K562 (cell line): Measurements from ENCODE around the gene CDK5R1. TPM values are rescaled to one million over a fixed set of nuclear protein-coding genes. Genes with fewer than 3 reads are reported as not detected.

ENCODE experiments used
- ATAC-seq: fragments of 200-7000 bp; cut with Tn5 transposase; 3 replicates; pipeline ENCODE4 v1.9.1; 2020; ENCODE audit warnings: moderate library complexity
- BruUV-seq: library from RNA; stranded (reverse); fragments of 400-500 nt; replicated peaks from 2 replicates; lab custom pipeline; 2021; lab: Mats Ljungman, UMichigan
- CTCF ChIA-PET: fragments of 300-600 bp; formaldehyde crosslinking; extraction: SDS; loops from one replicate; lab custom pipeline; 2021; ENCODE audit warnings: low intra/inter-chr PET ratio; lab: Yijun Ruan, JAX
- POLR2A ChIA-PET: fragments of 300-600, 350-650 bp; sonication (Branson Sonifier 250); formaldehyde crosslinking; extraction: SDS; loops from one replicate; lab custom pipeline; 2021; ENCODE audit warnings: antibody characterized with exemption, inconsistent platforms; lab: Yijun Ruan, JAX
- DNase-seq, 4 experiments: peaks; one replicate each; pipeline versions ENCODE4 v3.0.0 to v3.0.0-alpha.2; 2011 to 2018; ENCODE audit warnings: low spot score in 3 of 4, mixed read lengths in 3 of 4; ENCODE audit errors: extremely low read depth in 1 of 4
- FAIRE-seq: peaks from 2 replicates; lab custom pipeline; 2011; peaks lifted over from hg19 to GRCh38; lab: Jason Lieb, UNC
- H2AFZ ChIP-seq: 2 replicates; pipeline ENCODE4 v1.6.0; 2011; ENCODE audit warnings: low read depth, low read length, control low read depth, inconsistent platforms
- H3K27ac ChIP-seq: fragments of 200-600 bp; 3 replicates; pipeline ENCODE4 v1.8.0; 2011; ENCODE audit warnings: low read depth, mild to moderate bottlenecking, control low read depth, inconsistent platforms, low read length, moderate library complexity, mixed read lengths; ENCODE audit errors: extremely low read depth
- H3K27me3 ChIP-seq, 2 experiments: fragments of 300-600 bp in 1 of 2; 2 replicates in 1 of 2; 3 replicates in 1 of 2; pipeline versions ENCODE4 v1.6.0 to v1.8.0; 2011; ENCODE audit warnings: inconsistent platforms in 2 of 2, low read length in 2 of 2, mild to moderate bottlenecking in 1 of 2, mixed read lengths in 1 of 2, moderate library complexity in 1 of 2; ENCODE audit not compliant: control insufficient read depth in 2 of 2, insufficient read depth in 2 of 2
- H3K36me3 ChIP-seq: fragments of 300-600 bp; 3 replicates; pipeline ENCODE4 v1.8.0; 2011; ENCODE audit warnings: mild to moderate bottlenecking, low read length, inconsistent platforms; ENCODE audit not compliant: control insufficient read depth, insufficient read depth
- H3K4me1 ChIP-seq, 2 experiments: fragments of 200-600 bp in 1 of 2; replicated peaks in 1 of 2; 2 replicates in 1 of 2; 3 replicates in 1 of 2; pipeline versions ENCODE4 v1.5.1 to v1.8.0; 2011; ENCODE audit warnings: inconsistent platforms in 2 of 2, low read length in 2 of 2, mild to moderate bottlenecking in 1 of 2, mixed read lengths in 1 of 2, moderate library complexity in 1 of 2; ENCODE audit not compliant: control insufficient read depth in 2 of 2, insufficient read depth in 2 of 2
- H3K4me2 ChIP-seq: 2 replicates; pipeline ENCODE4 v1.6.1; 2011; ENCODE audit warnings: low read length, control low read depth, inconsistent platforms, mixed read lengths; ENCODE audit not compliant: insufficient read depth
- H3K4me3 ChIP-seq: fragments of 200-600 bp; sonication (generic), shearing (Covaris generic); 2 replicates; pipeline ENCODE4 v1.5.1; 2016; ENCODE audit warnings: control low read depth, inconsistent platforms
- H3K79me2 ChIP-seq: fragments of 200-600 bp; 3 replicates; pipeline ENCODE4 v1.8.0; 2011; ENCODE audit warnings: low read length, inconsistent platforms; ENCODE audit not compliant: control insufficient read depth, insufficient read depth
- H3K9ac ChIP-seq, 2 experiments: 2 replicates each; pipeline versions ENCODE4 v1.6.0 to v1.6.1; 2011; ENCODE audit warnings: low read depth in 2 of 2, low read length in 2 of 2, control low read depth in 1 of 2, inconsistent platforms in 1 of 2, mild to moderate bottlenecking in 1 of 2, mixed read lengths in 1 of 2; ENCODE audit not compliant: insufficient read depth in 1 of 2
- H3K9me1 ChIP-seq: one replicate; pipeline ENCODE4 v1.6.0; 2011; ENCODE audit warnings: inconsistent platforms, mild to moderate bottlenecking, low read length, moderate library complexity; ENCODE audit not compliant: control insufficient read depth, insufficient read depth
- H3K9me3 ChIP-seq: replicated peaks from 2 replicates; pipeline ENCODE4 v1.5.1; 2011; ENCODE audit warnings: low read depth, low read length, inconsistent platforms; ENCODE audit not compliant: control insufficient read depth, insufficient read depth
- H4K20me1 ChIP-seq: replicated peaks from 2 replicates; pipeline ENCODE4 v1.6.1; 2011; ENCODE audit warnings: low read length, inconsistent platforms, mixed read lengths; ENCODE audit not compliant: control insufficient read depth, insufficient read depth
- ARNT ChIP-seq, 2 experiments: fragments of 450-650 bp; IDR thresholded peaks; 2 replicates each; pipeline ENCODE4 v1.6.1; 2016; ENCODE audit warnings: mild to moderate bottlenecking in 1 of 2
- ASH1L ChIP-seq: fragments of 450-650 bp; IDR thresholded peaks from 2 replicates; pipeline ENCODE4 v1.6.1; 2018; ENCODE audit warnings: borderline replicate concordance, mild to moderate bottlenecking, low read depth; ENCODE audit not compliant: partially characterized antibody
- CHCHD3 ChIP-seq: fragments of 250-450 bp; sonication (Bioruptor Pico); IDR thresholded peaks from 2 replicates; pipeline ENCODE4 v2.1.2; 2022; ENCODE audit warnings: mild to moderate bottlenecking
- CREBBP ChIP-seq: IDR thresholded peaks from one replicate; pipeline ENCODE4 v1.6.1; 2012; ENCODE audit warnings: low read depth, mild to moderate bottlenecking, control low read depth, inconsistent platforms, low read length
- CTCF ChIP-seq, 3 experiments: IDR thresholded peaks in 2 of 3; conservative IDR thresholded peaks in 1 of 3; 2 replicates each; pipeline ENCODE4 v1.5.1; 2011 to 2012; ENCODE audit warnings: low read length in 3 of 3, mild to moderate bottlenecking in 3 of 3, control low read depth in 2 of 3, improper control_type of control experiment in 1 of 3, inconsistent platforms in 1 of 3, low read depth in 1 of 3, mixed read lengths in 1 of 3, moderate library complexity in 1 of 3; ENCODE audit not compliant: insufficient read depth in 2 of 3
- ELK3 ChIP-seq: fragments of 450-650 bp; formaldehyde crosslinking; IDR thresholded peaks from 2 replicates; pipeline ENCODE4 v1.4.0; 2020; ENCODE audit warnings: mild to moderate bottlenecking
- FUS ChIP-seq: fragments of 200-400 bp; formaldehyde crosslinking; optimal IDR thresholded peaks from 2 replicates; pipeline ENCODE3; 2017; ENCODE audit warnings: low read depth, low read length
- HNRNPUL1 ChIP-seq: fragments of 200-400 bp; formaldehyde crosslinking; IDR thresholded peaks from 2 replicates; pipeline ENCODE4 v1.6.1; 2017; ENCODE audit warnings: low read length
- MBD1 ChIP-seq: fragments of 250-450 bp; sonication (Bioruptor Pico); IDR thresholded peaks from 2 replicates; pipeline ENCODE4 v1.8.0; 2022; ENCODE audit warnings: inconsistent platforms
- MCM3 ChIP-seq: fragments of 450-650 bp; IDR thresholded peaks from 2 replicates; pipeline ENCODE4 v1.6.1; 2016
- MEF2A ChIP-seq: IDR thresholded peaks from 2 replicates; pipeline ENCODE4 v1.6.1; 2011; ENCODE audit warnings: low read depth, mild to moderate bottlenecking, low read length, moderate library complexity; ENCODE audit not compliant: control insufficient read depth
- NR2C1 ChIP-seq, 2 experiments: fragments of 450-650 bp; IDR thresholded peaks; 2 replicates each; pipeline ENCODE4 v1.6.1; 2017; ENCODE audit warnings: mild to moderate bottlenecking in 2 of 2, antibody characterized with exemption in 1 of 2, inconsistent platforms in 1 of 2, missing compliant biosample characterization in 1 of 2, missing genetic modification characterization in 1 of 2
- PATZ1 ChIP-seq: fragments of 250-450 bp; sonication (Bioruptor Pico); IDR thresholded peaks from 2 replicates; pipeline ENCODE4 v1.5.0; 2020; ENCODE audit warnings: mild to moderate bottlenecking, borderline replicate concordance
- SETDB1 ChIP-seq: IDR thresholded peaks from one replicate; pipeline ENCODE4 v1.6.1; 2012; ENCODE audit warnings: low read length, control low read depth, inconsistent platforms
- STAT5A ChIP-seq: IDR thresholded peaks from 2 replicates; pipeline ENCODE4 v1.6.1; 2012; ENCODE audit warnings: low read length, inconsistent platforms, borderline replicate concordance
- ZNF695 ChIP-seq: fragments of 450-650 bp; formaldehyde crosslinking; IDR thresholded peaks from 2 replicates; pipeline ENCODE4 v1.4.0; 2020; ENCODE audit warnings: mild to moderate bottlenecking, moderate library complexity
- WGBS: fragments of 100-300 bp; shearing (Covaris generic); methylation state at CpG from one replicate; pipeline ENCODE4 v1.1.6; 2016; ENCODE audit warnings: low coverage, mixed read lengths; ENCODE audit not compliant: insufficient coverage; ENCODE audit errors: missing lambda C conversion rate; 5-methylcytosine and 5-hydroxymethylcytosine counted together
- in situ Hi-C: fragments of 300-500 bp; cut with MboI; formaldehyde crosslinking; loops from 4 replicates; pipeline ENCODE4 v1.15.0; 2018; ENCODE audit warnings: inconsistent platforms, mixed read lengths
- intact Hi-C: fragments of 100-400 bp; cut with micrococcal nuclease; formaldehyde crosslinking; loops from 2 replicates; pipeline ENCODE4 v1.14.2; 2022
- polyA plus RNA-seq, 8 experiments: library from polyadenylated mRNA; depleted of rRNA in 4 of 8; stranded (reverse) in 5 of 8; unstranded in 3 of 8; fragments of >200 nt; fragmentation: Nextera tagmentation in 2 of 8; fragmentation: Illumina TruSeq in 1 of 8; extraction: Ambion mirVana in 2 of 8; extraction: Trizol in 1 of 8; gene quantifications; 2 replicates each; pipeline versions ENCODE4 v1.2.1 to v1.2.3, GENCODE V29; 2011 to 2014; ENCODE audit warnings: inconsistent platforms in 1 of 8, missing spikeins in 1 of 8
- total RNA-seq, 7 experiments: library from RNA; depleted of rRNA in 6 of 7; stranded (reverse); fragments of >200 nt in 6 of 7; fragmentation: Illumina TruSeq in 2 of 7; extraction: Trizol in 2 of 7; gene quantifications; 2 replicates each; pipeline versions ENCODE4 v1.2.1 to v1.2.3, GENCODE V29; 2011 to 2021; ENCODE audit warnings: low replicate concordance in 1 of 7

The CDK5R1 gene
- total and polyA plus RNA-seq, 9 of the 15 experiments (the other 6 are each of a cell fraction or from before 2014, with no cell fraction given), result 0.10 to 4.8 (median 2.3) TPM

- no peak for TF ChIP-seq SETDB1
- no peak for TF ChIP-seq ELK3
- TF ChIP-seq STAT5A, result no peak
- no peak for TF ChIP-seq CTCF (IDR thresholded peaks at IDR 0.05 in 2 of 3, conservative IDR thresholded peaks at IDR 0.05 in 1 of 3; ENCODE audit: insufficient read depth in 2 of 3, low read depth in 1 of 3, low read length in 3 of 3)
- no peak for TF ChIP-seq MCM3
Observed at GRCh38 chr17:32475258-32475657, 11.5 kb upstream of the CDK5R1 start (continued).

- Histone ChIP-seq H3K4me1 (no peaks in the 10 kb centered on the region; a peak in 1 of 5 replicates), H4K20me1 (no peaks in the 10 kb centered on the region), H3K9ac (no peak overlapping the region), H3K27ac (no peak overlapping the region), H2AFZ (no peak overlapping the region), H3K4me3 (no peak overlapping the region), H3K9me3 (no peaks in the 10 kb centered on the region), H3K79me2 (no peaks in the 10 kb centered on the region), H3K36me3 (peaks cover 97% of the 10 kb centered on the region), H3K9me1 (no peaks in the 10 kb centered on the region), H3K27me3 (no peaks in the 10 kb centered on the region), H3K4me2 (no peak overlapping the region)
- no TSS peak for BruUV-seq
- DNase-seq (no peak), ATAC-seq (no peak), FAIRE-seq (no peak)
- CTCF ChIA-PET, result no interaction called here
- intact Hi-C loops, result no loop called here
- POLR2A ChIA-PET, result no interaction called here
- in situ Hi-C loops, result no loop called here
- WGBS, result 97% methylated on average over 8 of the region's 8 CpGs
- TF ChIP-seq FUS, result no peak
- no peak for TF ChIP-seq ZNF695 (CRISPR knock-in tag)
- no peak for TF ChIP-seq MBD1 (CRISPR knock-in tag)
- TF ChIP-seq NR2C1 (IDR thresholded peaks at IDR 0.05), result no peak
- no peak for TF ChIP-seq NR2C1 (tag; IDR thresholded peaks at IDR 0.05)
- no peak for TF ChIP-seq ASH1L
- no peak for TF ChIP-seq HNRNPUL1
- TF ChIP-seq PATZ1 (CRISPR knock-in tag), result no peak
- no peak for TF ChIP-seq ARNT (IDR thresholded peaks at IDR 0.05)
- TF ChIP-seq CHCHD3 (CRISPR knock-in tag), result no peak
- TF ChIP-seq CREBBP, result no peak
- TF ChIP-seq MEF2A, result no peak
Observed at GRCh38 chr17:32477220-32477619, 9.6 kb upstream of the CDK5R1 start.
